ENCODE measurements around the gene ZFP36. TPM values are rescaled to one million over a fixed set of nuclear protein-coding genes. Genes with fewer than 3 reads are reported as not detected.

The ZFP36 gene
- total RNA-seq, 1 donor from 2014 or later, result 105 TPM

GRCh38 chr19:39410831-39411080 lies 4.1 kb downstream of the ZFP36 start:
- peak overlapping the region; percentile 99 for H3K4me3 Mint-ChIP-seq (ENCODE audit: unreplicated experiment)
- peak overlapping the region; percentile 96 for H3K27ac Mint-ChIP-seq (ENCODE audit: unreplicated experiment)
- peaks cover 56% of the 10 kb centered on the region for H3K4me1 Mint-ChIP-seq (ENCODE audit: unreplicated experiment)
- peaks cover 13% of the 10 kb centered on the region for H3K36me3 Mint-ChIP-seq (ENCODE audit: unreplicated experiment)
- no peak for TF ChIP-seq CTCF (IDR thresholded peaks at IDR 0.05)
- no peak for DNase-seq (ENCODE audit: extremely low spot score, unreplicated experiment)
- H3K27me3 Mint-ChIP-seq (ENCODE audit: unreplicated experiment), result no peaks in the 10 kb centered on the region
- H3K9me3 Mint-ChIP-seq (ENCODE audit: unreplicated experiment), result no peaks in the 10 kb centered on the region

- no peak for TF ChIP-seq CTCF (IDR thresholded peaks at IDR 0.05)
- no peaks in the 10 kb centered on the region for H3K9me3 Mint-ChIP-seq (ENCODE audit: unreplicated experiment)
- H3K27me3 Mint-ChIP-seq (ENCODE audit: unreplicated experiment), result no peaks in the 10 kb centered on the region
- peaks cover 56% of the 10 kb centered on the region for H3K4me1 Mint-ChIP-seq (ENCODE audit: unreplicated experiment)
- peak overlapping the region; percentile 96 for H3K27ac Mint-ChIP-seq (ENCODE audit: unreplicated experiment)
- DNase-seq (ENCODE audit: extremely low spot score, unreplicated experiment), result no peak
- H3K36me3 Mint-ChIP-seq (ENCODE audit: unreplicated experiment), result peaks cover 13% of the 10 kb centered on the region
- peak overlapping the region; percentile 99 for H3K4me3 Mint-ChIP-seq (ENCODE audit: unreplicated experiment)
Observed at GRCh38 chr19:39411081-39411831, 4.6 kb downstream of the ZFP36 start.

DNA sequence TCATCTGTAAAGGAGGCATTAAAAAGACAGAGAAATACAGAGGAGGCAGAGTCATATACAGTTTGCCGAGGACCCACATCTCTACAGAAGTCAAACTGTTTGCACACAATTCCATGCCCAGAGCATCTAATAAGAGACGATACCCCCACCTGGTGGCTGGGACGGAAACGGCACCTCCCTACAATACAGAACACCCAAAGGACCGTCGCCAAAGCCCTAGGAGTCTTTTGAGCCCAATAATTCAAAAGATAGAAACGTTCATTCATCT lies 5.1 kb downstream of the ZFP36 start:
- Mint-ChIP-seq H3K4me1 (ENCODE audit: unreplicated experiment) (peaks cover 58% of the 10 kb centered on the region), H3K9me3 (ENCODE audit: unreplicated experiment) (no peaks in the 10 kb centered on the region), H3K36me3 (ENCODE audit: unreplicated experiment) (peaks cover 13% of the 10 kb centered on the region), H3K27ac (ENCODE audit: unreplicated experiment) (peak overlapping the region; percentile 96), H3K27me3 (ENCODE audit: unreplicated experiment) (no peaks in the 10 kb centered on the region), H3K4me3 (ENCODE audit: unreplicated experiment) (peak overlapping the region; percentile 99)
- peak; percentile 95 for DNase-seq (ENCODE audit: extremely low spot score, unreplicated experiment)
- TF ChIP-seq CTCF (IDR thresholded peaks at IDR 0.05), result peak; percentile 97

- H3K4me1 Mint-ChIP-seq (ENCODE audit: unreplicated experiment), result peaks cover 60% of the 10 kb centered on the region
- H3K9me3 Mint-ChIP-seq (ENCODE audit: unreplicated experiment), result no peaks in the 10 kb centered on the region
- DNase-seq (ENCODE audit: extremely low spot score, unreplicated experiment), result peak; percentile 99
Observed at GRCh38 chr19:39412100-39412866, 5.6 kb downstream of the ZFP36 start, which contains the start of gene PLEKHG2. TSS of gene PLEKHG2 (plus strand) at chr19:39412669. CDS start at chr19:39414087, 1,418 bp downstream.

More at GRCh38 chr19:39412100-39412866, 5.6 kb downstream of the ZFP36 start, which contains the start of gene PLEKHG2:
- peak within 1 kb of the TSS; percentile 97 for H3K27ac Mint-ChIP-seq (ENCODE audit: unreplicated experiment)
- no peaks in the 10 kb centered on the region for H3K27me3 Mint-ChIP-seq (ENCODE audit: unreplicated experiment)
- peaks cover 13% of the 10 kb centered on the region for H3K36me3 Mint-ChIP-seq (ENCODE audit: unreplicated experiment)
- peak; percentile 90 for TF ChIP-seq CTCF (IDR thresholded peaks at IDR 0.05)
- H3K4me3 Mint-ChIP-seq (ENCODE audit: unreplicated experiment), result peak within 1 kb of the TSS; percentile 99
